ENCODE measurements around the gene KLHL29. TPM values are rescaled to one million over a fixed set of nuclear protein-coding genes. Genes with fewer than 3 reads are reported as not detected.
A peak's percentile ranks its signal among the peaks of the same experiment; 100 is the strongest.

Gene KLHL29
- total and polyA plus RNA-seq, 8 donors = 1.8 to 10.5 (median 2.8) TPM

DNA sequence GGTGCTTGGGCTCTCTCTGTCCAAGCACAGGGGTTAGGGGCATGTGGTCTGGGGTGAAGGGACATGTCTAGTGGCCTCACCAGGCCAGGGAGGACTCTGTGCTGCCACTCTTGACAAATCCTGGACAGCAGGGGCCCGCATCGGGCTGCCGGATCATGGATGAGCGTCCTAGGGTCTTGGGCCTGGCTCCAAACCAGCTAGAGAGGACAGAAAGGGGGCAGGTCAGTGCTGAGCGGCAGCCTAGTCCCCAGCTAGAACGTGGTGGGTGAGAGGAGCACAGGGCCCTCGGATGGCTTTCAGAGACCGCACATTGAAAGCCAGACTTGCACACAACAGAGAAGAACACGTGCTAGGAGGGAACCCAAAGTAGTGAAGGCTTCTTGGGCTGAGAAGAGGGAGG lies 300.7 kb downstream of the KLHL29 start:
- intact Hi-C loops (cut with DNase I) = no loop called here
- H3K36me3 ChIP-seq = peaks cover 0 to 6% of the 10 kb centered on the region in 2 donors

DNA sequence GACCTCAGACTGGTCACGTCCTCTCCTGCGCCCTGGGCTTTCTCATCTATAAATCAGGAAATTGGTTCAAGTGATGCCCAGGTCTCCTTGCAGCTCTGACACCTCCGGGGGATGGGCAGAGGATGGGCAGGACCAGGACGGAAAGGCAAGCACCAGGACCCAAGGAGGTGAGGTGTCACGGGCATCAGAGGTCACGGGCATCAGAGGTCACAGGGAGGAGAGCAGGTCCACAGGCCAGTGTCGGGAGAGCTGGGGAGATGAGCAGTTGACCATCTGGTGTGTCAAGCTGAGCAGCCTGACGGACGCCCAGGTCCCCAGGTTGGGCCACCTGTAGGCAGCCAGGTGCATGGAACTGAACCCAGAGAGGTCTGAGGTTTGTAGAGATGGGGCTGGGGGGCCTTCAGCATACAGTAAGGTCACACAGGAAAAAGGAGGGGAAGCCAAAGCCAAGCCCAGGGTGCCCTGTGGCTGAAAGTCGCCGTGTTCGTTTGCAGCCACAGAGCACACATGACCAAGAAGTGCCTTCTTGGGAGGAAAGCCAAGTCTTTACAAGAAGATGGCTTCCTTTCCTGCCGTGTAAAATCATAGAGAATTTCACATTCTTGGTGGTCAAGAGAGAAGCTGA lies 301.5 kb downstream of the KLHL29 start:
- Histone ChIP-seq H3K4me3 (no peak overlapping the region), H3K9me3 (no peaks in the 10 kb centered on the region), H3K36me3 (peaks cover 0 to 13% of the 10 kb centered on the region in 2 donors), H3K27me3 (no peaks in the 10 kb centered on the region), H3K4me1 (no peaks in the 10 kb centered on the region), H3K27ac (no peak overlapping the region)
- DNase-seq (peak in 1 of 4 donors; percentile 37), ATAC-seq (no peak)
- intact Hi-C loops (cut with DNase I) = no loop called here
- TF ChIP-seq, protein P1, sequence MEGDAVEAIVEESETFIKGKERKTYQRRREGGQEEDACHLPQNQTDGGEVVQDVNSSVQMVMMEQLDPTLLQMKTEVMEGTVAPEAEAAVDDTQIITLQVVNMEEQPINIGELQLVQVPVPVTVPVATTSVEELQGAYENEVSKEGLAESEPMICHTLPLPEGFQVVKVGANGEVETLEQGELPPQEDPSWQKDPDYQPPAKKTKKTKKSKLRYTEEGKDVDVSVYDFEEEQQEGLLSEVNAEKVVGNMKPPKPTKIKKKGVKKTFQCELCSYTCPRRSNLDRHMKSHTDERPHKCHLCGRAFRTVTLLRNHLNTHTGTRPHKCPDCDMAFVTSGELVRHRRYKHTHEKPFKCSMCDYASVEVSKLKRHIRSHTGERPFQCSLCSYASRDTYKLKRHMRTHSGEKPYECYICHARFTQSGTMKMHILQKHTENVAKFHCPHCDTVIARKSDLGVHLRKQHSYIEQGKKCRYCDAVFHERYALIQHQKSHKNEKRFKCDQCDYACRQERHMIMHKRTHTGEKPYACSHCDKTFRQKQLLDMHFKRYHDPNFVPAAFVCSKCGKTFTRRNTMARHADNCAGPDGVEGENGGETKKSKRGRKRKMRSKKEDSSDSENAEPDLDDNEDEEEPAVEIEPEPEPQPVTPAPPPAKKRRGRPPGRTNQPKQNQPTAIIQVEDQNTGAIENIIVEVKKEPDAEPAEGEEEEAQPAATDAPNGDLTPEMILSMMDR (IDR thresholded peaks at IDR 0.05) = no peak

More for the DNA sequence above, 300.7 kb downstream of the KLHL29 start:
- H3K4me1 ChIP-seq = no peaks in the 10 kb centered on the region
- TF ChIP-seq, protein P1 (IDR thresholded peaks at IDR 0.05) = no peak
- H3K27me3 ChIP-seq = no peaks in the 10 kb centered on the region
- H3K4me3 ChIP-seq = no peak overlapping the region
- ATAC-seq = no peak
- H3K9me3 ChIP-seq = no peaks in the 10 kb centered on the region
- H3K27ac ChIP-seq = no peak overlapping the region
- DNase-seq = peak in 1 of 4 donors; percentile 42

DNA sequence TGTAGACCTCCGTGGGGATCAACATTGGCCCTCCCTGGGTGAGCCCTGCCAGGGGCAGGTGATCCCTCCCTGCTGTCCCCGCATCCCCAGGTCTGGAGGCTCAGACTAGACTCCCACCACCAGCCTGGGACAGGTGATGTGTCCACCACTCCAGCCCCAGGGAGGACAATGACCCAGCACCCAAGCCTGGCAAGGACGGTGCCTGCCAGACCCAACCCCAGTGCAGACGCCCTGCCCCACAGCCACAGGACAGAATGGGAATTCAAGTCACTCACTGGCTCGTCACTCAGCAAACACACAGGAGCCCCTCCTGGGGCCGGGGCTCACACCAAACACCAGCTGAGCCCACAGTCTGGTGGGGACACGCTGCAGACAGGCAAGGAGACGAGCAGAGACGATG lies 302.2 kb downstream of the KLHL29 start:
- no peak for ATAC-seq

DNA sequence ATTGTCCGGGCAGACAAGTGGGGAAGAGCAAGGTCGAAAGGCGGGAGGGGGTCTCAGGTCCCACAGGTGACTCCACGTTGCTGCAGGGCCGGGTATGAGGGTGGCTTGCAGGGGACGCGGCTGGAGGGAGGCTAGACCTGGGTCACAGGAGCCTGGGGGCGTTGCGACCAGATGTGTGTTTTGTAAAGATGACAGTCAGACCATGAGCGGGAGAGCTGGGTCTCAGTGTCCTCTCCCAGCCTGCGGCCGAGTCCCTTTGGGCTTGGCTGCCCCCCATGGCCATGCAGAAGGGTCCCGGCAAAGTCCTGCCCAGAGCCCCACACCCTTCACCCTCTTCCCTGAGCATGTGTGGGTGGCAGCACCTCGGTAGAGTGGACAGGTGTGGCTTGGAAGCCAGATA lies 302.7 kb downstream of the KLHL29 start:
- Histone ChIP-seq H3K27ac (no peak overlapping the region), H3K9me3 (no peaks in the 10 kb centered on the region), H3K4me1 (no peaks in the 10 kb centered on the region), H3K4me3 (no peak overlapping the region), H3K36me3 (peaks cover 0 to 18% of the 10 kb centered on the region in 2 donors), H3K27me3 (no peaks in the 10 kb centered on the region)
- TF ChIP-seq, protein P1 (IDR thresholded peaks at IDR 0.05) = no peak
- intact Hi-C loops (cut with DNase I) = no loop called here
- ATAC-seq (no peak), DNase-seq (peak in 1 of 4 donors; percentile 66)

More for the DNA sequence above, 302.2 kb downstream of the KLHL29 start:
- no peak overlapping the region for H3K27ac ChIP-seq
- intact Hi-C loops (cut with DNase I) = no loop called here
- H3K4me3 ChIP-seq = no peak overlapping the region
- H3K9me3 ChIP-seq = no peaks in the 10 kb centered on the region
- DNase-seq = peak in 1 of 4 donors; percentile 60
- H3K27me3 ChIP-seq = no peaks in the 10 kb centered on the region
- no peaks in the 10 kb centered on the region for H3K4me1 ChIP-seq
- TF ChIP-seq, protein P1 (IDR thresholded peaks at IDR 0.05) = no peak
- peaks cover 0 to 18% of the 10 kb centered on the region in 2 donors for H3K36me3 ChIP-seq

DNA sequence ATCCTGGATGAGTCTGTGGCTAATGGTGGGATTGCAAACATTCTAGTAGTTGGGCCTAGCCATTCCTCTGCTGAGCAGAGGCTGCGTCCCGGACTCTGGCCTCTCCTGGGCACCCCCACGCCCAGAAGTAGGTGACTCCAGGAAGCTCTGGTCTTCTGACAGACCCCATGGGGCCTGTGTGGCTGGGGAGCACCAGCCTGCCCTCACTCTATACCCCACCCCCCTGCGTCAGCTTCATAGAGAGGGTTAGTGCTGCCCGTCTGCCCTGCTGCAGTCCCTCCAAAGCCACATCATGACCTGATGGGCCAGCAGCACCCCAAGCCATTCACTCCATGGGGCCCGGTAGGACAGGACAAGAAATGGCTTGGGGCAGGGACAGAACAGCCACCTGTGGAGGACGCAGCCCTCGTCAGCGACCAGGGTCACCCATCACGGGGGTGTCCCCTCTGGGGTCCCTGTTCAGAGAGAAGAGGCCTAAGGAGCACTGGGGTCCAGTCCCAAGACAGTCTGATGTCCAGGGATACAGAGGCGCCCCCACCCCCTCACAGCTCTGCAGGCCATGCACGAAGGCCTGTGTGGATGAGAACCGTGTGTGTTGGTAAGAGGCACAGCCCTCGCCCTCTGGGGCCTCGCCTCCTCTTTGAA lies 303.6 kb downstream of the KLHL29 start:
- no peaks in the 10 kb centered on the region for H3K4me1 ChIP-seq
- peak in 1 of 4 donors; percentile 53 for DNase-seq
- no peaks in the 10 kb centered on the region for H3K9me3 ChIP-seq
- H3K27me3 ChIP-seq = no peaks in the 10 kb centered on the region
- peaks cover 0 to 21% of the 10 kb centered on the region in 2 donors for H3K36me3 ChIP-seq
- intact Hi-C loops (cut with DNase I) = no loop called here
- TF ChIP-seq, protein P1 (IDR thresholded peaks at IDR 0.05) = no peak
- ATAC-seq = no peak
- H3K4me3 ChIP-seq = no peak overlapping the region
- no peak overlapping the region for H3K27ac ChIP-seq
